ENCODE measurements around the gene OR1L8. TPM values are rescaled to one million over a fixed set of nuclear protein-coding genes. Genes with fewer than 3 reads are reported as not detected.
A peak's percentile ranks its signal among the peaks of the same experiment; 100 is the strongest.
"Not testable (repeated sequence)": the region's sequence is repeated elsewhere in the genome, so short reads cannot be mapped to it uniquely, and the experiment has no call there.

OR1L8 gene
- total RNA-seq, 1 experiment from 2014 or later: not detected

DNA sequence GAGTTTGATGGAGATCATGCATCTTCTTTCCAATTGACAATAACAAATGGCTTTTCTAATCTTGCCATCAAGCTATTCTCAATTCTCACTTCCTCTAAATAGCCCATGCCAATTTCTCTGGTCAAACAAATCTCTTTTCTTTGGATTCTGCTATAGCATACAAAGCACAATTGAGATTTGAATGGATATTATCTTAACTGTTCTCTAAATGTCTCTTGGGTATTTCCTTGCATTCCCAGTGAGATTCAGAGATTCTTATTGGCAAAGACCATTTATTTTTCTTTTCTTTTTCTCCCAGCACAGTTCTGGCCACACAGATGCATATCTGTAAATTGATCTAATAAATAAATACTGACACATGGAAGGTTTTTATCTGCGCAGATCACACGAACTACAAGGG, 30.4 kb downstream of the OR1L8 start, which contains the start of gene OR1N2:
Gene OR1N2, plus strand, starts transcription at position 301 of the 400 bp plus-strand sequence. CDS start 100 bp downstream, outside the sequence.
- TF ChIP-seq, protein P1, sequence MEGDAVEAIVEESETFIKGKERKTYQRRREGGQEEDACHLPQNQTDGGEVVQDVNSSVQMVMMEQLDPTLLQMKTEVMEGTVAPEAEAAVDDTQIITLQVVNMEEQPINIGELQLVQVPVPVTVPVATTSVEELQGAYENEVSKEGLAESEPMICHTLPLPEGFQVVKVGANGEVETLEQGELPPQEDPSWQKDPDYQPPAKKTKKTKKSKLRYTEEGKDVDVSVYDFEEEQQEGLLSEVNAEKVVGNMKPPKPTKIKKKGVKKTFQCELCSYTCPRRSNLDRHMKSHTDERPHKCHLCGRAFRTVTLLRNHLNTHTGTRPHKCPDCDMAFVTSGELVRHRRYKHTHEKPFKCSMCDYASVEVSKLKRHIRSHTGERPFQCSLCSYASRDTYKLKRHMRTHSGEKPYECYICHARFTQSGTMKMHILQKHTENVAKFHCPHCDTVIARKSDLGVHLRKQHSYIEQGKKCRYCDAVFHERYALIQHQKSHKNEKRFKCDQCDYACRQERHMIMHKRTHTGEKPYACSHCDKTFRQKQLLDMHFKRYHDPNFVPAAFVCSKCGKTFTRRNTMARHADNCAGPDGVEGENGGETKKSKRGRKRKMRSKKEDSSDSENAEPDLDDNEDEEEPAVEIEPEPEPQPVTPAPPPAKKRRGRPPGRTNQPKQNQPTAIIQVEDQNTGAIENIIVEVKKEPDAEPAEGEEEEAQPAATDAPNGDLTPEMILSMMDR (IDR thresholded peaks at IDR 0.05; ENCODE audit: unreplicated experiment): no peak
- peaks cover 6% of the 10 kb centered on the region for H3K4me1 Mint-ChIP-seq (ENCODE audit: insufficient read depth, unreplicated experiment)
- ChIA-PET POLR2A (no interaction called here), CTCF (interaction anchor here (0.6 to 0.7 kb wide), 3 partner anchors 71 to 297 kb away, joined by 3 to 4 read pairs (median 3); no protein-coding TSS in a partner anchor)
- no peak for DNase-seq (ENCODE audit: unreplicated experiment)
- BruUV-seq (replicated peaks): no TSS peak
- no peaks in the 10 kb centered on the region for H3K9me3 Mint-ChIP-seq (ENCODE audit: unreplicated experiment)
- peaks cover 43% of the 10 kb centered on the region for H3K27me3 Mint-ChIP-seq (ENCODE audit: insufficient read depth, unreplicated experiment)
- no peak within 1 kb of the TSS for H3K27ac Mint-ChIP-seq (ENCODE audit: low read depth, unreplicated experiment)
- H3K4me3 Mint-ChIP-seq (ENCODE audit: unreplicated experiment): no peak within 1 kb of the TSS
- H3K36me3 Mint-ChIP-seq (ENCODE audit: insufficient read depth, unreplicated experiment): no peaks in the 10 kb centered on the region
- intact Hi-C loops (cut with micrococcal nuclease): no loop called here

DNA sequence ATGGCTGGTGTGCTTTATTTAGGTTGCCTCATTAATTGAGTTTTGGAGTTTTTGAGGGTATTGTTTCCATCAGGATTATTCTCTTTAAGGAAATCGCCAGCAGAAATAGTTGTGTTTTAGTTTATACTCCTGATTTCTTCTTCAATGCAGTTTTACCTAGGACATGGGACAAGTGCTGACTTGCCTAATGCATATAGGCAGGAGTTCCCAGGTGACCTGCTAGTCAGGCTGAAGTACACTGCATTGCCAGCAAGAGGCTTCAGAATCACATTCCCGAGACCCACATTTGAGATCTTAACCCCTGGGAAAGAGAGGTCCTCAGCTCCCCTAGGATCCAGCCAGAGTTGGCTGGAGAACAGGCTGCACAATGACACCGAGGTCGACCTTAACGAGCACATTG, 31.8 kb downstream of the OR1L8 start:
- no peaks in the 10 kb centered on the region for H3K9me3 Mint-ChIP-seq (ENCODE audit: unreplicated experiment)
- peak; percentile 29 for DNase-seq (ENCODE audit: unreplicated experiment)
- peaks cover 6% of the 10 kb centered on the region for H3K4me1 Mint-ChIP-seq (ENCODE audit: insufficient read depth, unreplicated experiment)
- H3K4me3 Mint-ChIP-seq (ENCODE audit: unreplicated experiment): no peak overlapping the region
- peaks cover 43% of the 10 kb centered on the region for H3K27me3 Mint-ChIP-seq (ENCODE audit: insufficient read depth, unreplicated experiment)
- no peaks in the 10 kb centered on the region for H3K36me3 Mint-ChIP-seq (ENCODE audit: insufficient read depth, unreplicated experiment)
- TF ChIP-seq, protein P1 (IDR thresholded peaks at IDR 0.05; ENCODE audit: unreplicated experiment): no peak
- no peak overlapping the region for H3K27ac Mint-ChIP-seq (ENCODE audit: low read depth, unreplicated experiment)
- BruUV-seq (replicated peaks): no TSS peak
- ChIA-PET POLR2A (interaction anchor here (0.5 to 0.9 kb wide), 3 partner anchors 29 to 277 kb away, joined by 3 to 4 read pairs (median 3); no protein-coding TSS in a partner anchor), CTCF (interaction anchor here (0.6 to 1.4 kb wide), 5 partner anchors 10 to 261 kb away, joined by 3 to 5 read pairs (median 3); no protein-coding TSS in a partner anchor)
- intact Hi-C loops (cut with micrococcal nuclease): no loop called here

DNA sequence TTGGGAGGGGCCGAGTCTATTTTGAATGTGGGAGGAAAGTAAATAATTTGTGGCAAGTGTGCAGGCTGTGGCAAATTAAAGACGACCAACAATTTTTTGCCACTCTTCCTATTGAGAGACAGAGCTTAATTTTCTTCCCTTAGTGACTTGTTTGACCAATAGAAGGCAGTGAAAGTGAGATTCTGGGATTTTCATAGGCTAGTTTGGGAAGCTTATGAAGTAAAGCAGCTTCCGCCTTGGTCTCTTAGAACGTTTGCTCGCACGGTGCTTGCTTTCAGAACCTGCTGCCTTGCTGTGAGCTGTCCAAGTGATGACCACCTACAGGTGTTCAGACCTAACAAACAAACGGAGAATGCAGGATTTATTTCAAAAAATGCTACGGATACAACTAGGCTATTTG, 37.0 kb downstream of the OR1L8 start:
- no TSS peak for BruUV-seq (replicated peaks)
- CTCF ChIA-PET: no interaction called here

GRCh38 chr9:122538757-122539156, 44.4 kb downstream of the OR1L8 start:
- Mint-ChIP-seq H3K27me3 (ENCODE audit: insufficient read depth, unreplicated experiment) (peaks cover 17% of the 10 kb centered on the region), H3K4me1 (ENCODE audit: insufficient read depth, unreplicated experiment) (peaks cover 6% of the 10 kb centered on the region), H3K4me3 (ENCODE audit: unreplicated experiment) (no peak overlapping the region), H3K36me3 (ENCODE audit: insufficient read depth, unreplicated experiment) (no peaks in the 10 kb centered on the region), H3K27ac (ENCODE audit: low read depth, unreplicated experiment) (no peak overlapping the region), H3K9me3 (ENCODE audit: unreplicated experiment) (peaks cover 9% of the 10 kb centered on the region)
- DNase-seq (ENCODE audit: unreplicated experiment): no peak
- intact Hi-C loops (cut with micrococcal nuclease): no loop called here
- ChIA-PET POLR2A (no interaction called here), CTCF (no interaction called here)
- no TSS peak for BruUV-seq (replicated peaks)
- TF ChIP-seq, protein P1 (IDR thresholded peaks at IDR 0.05; ENCODE audit: unreplicated experiment): no peak

More for the DNA sequence above, 37.0 kb downstream of the OR1L8 start:
- intact Hi-C loops (cut with micrococcal nuclease): no loop called here
- TF ChIP-seq, protein P1 (IDR thresholded peaks at IDR 0.05; ENCODE audit: unreplicated experiment): no peak
- no peaks in the 10 kb centered on the region for H3K9me3 Mint-ChIP-seq (ENCODE audit: unreplicated experiment)
- H3K27me3 Mint-ChIP-seq (ENCODE audit: insufficient read depth, unreplicated experiment): peaks cover 24% of the 10 kb centered on the region
- H3K36me3 Mint-ChIP-seq (ENCODE audit: insufficient read depth, unreplicated experiment): no peaks in the 10 kb centered on the region
- DNase-seq (ENCODE audit: unreplicated experiment): no peak
- H3K4me1 Mint-ChIP-seq (ENCODE audit: insufficient read depth, unreplicated experiment): no peaks in the 10 kb centered on the region
- no peak overlapping the region for H3K4me3 Mint-ChIP-seq (ENCODE audit: unreplicated experiment)
- H3K27ac Mint-ChIP-seq (ENCODE audit: low read depth, unreplicated experiment): no peak overlapping the region
- POLR2A ChIA-PET: no interaction called here

DNA sequence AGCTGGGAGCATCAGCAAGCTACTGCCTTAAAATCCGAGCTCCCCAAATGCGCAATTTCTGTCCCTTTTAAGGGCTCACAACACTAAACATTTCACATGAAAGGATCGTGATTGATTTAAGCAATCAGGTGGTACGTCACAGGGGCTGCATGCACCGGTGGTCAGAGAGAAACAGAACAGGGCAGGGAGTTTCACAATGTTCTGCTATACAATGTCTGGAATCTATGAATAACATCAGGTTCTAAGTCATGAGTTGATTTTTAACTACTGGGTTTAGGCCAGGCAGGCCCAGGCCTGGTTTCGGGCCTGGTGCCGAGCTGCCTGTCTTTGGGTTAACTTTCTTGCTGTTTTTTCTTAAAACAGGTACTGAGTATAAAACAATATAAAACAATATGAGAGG, 46.1 kb downstream of the OR1L8 start:
- ChIA-PET CTCF (interaction anchor here (0.8 to 1.0 kb wide), 2 partner anchors 14 to 39 kb away, joined by 3 read pairs; no protein-coding TSS in a partner anchor), POLR2A (interaction anchor here (0.6 kb wide), 1 partner anchor 19 kb away, joined by 4 read pairs; no protein-coding TSS in a partner anchor)
- H3K27ac Mint-ChIP-seq (ENCODE audit: low read depth, unreplicated experiment); H3K4me1 Mint-ChIP-seq (ENCODE audit: insufficient read depth, unreplicated experiment); DNase-seq (ENCODE audit: unreplicated experiment); H3K4me3 Mint-ChIP-seq (ENCODE audit: unreplicated experiment); H3K36me3 Mint-ChIP-seq (ENCODE audit: insufficient read depth, unreplicated experiment); BruUV-seq (replicated peaks); H3K9me3 Mint-ChIP-seq (ENCODE audit: unreplicated experiment); intact Hi-C loops (cut with micrococcal nuclease): not testable (repeated sequence)
- peaks cover 28% of the 10 kb centered on the region for H3K27me3 Mint-ChIP-seq (ENCODE audit: insufficient read depth, unreplicated experiment)
